HG03565 (cell line): ENCODE results near the gene CDK19.
"Not testable (repeated sequence)": the region's sequence is repeated elsewhere in the genome, so short reads cannot be mapped to it uniquely, and the experiment has no call there.

ENCODE experiments used
- ATAC-seq: cut with Tn5 transposase; IDR thresholded peaks from one replicate; pipeline ENCODE4 v1.9.1; 2021; ENCODE audit warnings: mild to moderate bottlenecking, moderate library complexity; ENCODE audit not compliant: unreplicated experiment

The CDK19 gene

DNA sequence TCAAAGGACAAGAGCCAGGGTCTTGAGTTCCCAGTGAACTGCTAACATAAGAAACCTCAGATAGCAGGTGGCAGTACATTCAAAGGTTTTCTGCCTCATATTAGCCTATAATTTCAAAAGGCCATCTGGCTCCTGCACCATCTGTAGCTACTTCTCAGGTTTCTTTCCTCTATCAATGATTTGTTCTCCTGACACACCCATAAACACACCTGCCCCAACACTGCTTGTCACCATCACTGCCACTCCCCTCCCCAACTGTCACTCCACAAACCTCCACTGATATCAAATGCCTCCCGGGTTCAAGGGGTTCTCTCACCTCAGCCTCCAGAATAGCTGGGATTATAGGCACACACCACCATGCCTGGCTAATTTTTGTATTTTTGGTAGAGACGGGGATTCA lies 186.1 kb downstream of the CDK19 start:
- no peak for ATAC-seq

DNA sequence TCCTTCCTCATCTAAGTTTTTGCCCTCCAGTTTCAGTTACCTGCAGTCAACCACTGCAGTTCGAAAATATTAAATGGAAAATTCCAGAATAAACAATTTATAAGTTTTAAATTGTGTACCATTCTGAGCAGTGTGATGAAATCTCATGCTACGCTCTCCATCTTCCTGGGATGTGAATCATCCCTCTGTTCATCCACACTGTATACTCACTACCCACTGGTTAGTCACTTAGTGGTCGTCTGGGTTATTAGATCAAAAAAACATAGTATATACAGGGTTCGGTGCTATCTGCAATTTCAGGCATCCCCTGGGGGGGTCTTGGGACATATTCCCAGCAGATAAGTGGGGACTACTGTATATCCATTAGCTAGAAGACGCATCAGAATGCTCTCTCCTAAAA lies 186.9 kb downstream of the CDK19 start:
- ATAC-seq = no peak

- ATAC-seq = no peak
These were observed 188.8 kb downstream of the CDK19 start for GRCh38 chr6:110626442-110626841.

- ATAC-seq = no peak
These were observed 189.4 kb downstream of the CDK19 start for GRCh38 chr6:110625883-110626282.

DNA sequence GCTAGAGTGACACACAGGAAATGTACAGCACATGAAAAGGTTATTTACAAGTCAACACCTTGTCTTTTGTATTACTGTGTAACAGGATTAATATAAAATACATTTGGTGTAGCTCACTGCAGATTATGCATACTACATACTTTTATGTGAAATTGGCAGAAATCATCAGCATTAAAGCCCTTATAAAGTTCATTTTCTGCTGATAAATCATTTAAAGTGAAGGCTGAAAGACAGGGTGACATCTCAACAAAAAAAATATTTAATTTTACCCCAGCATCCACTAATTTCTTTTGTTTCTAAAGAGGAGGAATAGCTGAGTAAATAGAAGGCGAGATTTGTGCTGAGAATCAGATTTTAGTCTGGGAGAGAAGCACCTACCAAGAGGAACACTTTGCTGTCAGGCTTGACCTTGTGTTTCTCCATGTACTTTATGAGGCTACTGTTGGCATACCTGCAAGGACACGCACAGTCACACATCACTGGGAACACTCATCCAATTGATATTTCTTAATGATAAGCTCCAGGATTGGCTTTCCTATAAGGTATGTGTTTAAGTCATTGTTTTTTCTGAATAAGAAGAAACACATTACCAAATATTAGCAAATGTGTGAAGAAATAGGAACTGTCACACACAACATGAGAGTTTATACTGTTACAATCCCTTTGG lies 192.2 kb downstream of the CDK19 start:
- ATAC-seq = no peak

DNA sequence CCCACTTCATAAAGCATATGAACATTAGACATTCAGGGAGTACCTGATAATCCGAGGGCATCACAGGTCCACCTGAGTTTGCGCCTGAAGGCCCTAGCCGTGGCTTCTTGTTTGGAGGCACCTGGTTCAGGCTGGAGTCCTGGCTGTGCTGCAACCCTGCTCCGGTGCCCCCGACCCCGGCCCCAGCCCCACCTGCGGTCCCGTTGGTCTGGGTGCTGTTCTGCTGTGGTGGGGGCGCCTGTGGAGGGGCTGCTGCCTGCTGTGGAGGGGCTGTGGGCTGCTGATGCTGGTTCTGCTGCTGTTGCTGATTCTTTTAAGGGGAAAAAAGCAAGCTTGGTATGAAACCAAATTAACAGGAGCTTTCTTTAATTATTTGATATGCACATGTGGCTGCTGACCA lies 194.2 kb downstream of the CDK19 start:
- ATAC-seq = no peak

DNA sequence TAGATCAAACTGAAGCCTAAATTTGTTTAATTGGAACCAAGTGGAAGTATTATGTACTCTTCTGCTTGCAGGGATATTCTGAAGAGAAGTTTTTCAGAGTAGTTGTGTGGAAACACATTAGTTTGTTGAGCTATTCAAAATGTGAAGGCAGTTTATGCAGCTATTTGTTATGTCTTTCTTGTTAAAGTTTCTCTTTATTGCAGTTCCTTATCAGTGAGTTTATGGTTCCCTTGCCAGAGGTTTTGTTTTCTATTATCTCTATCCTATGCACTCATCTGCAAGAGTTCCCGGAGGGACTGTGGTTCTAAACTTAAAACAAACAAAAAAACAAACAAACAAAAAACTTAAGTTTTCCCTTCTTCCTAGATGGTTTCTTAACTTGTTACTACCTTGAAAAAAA lies 195.2 kb downstream of the CDK19 start:
- no peak for ATAC-seq

- no peak for ATAC-seq
These were observed 195.9 kb downstream of the CDK19 start for GRCh38 chr6:110619275-110619908.

DNA sequence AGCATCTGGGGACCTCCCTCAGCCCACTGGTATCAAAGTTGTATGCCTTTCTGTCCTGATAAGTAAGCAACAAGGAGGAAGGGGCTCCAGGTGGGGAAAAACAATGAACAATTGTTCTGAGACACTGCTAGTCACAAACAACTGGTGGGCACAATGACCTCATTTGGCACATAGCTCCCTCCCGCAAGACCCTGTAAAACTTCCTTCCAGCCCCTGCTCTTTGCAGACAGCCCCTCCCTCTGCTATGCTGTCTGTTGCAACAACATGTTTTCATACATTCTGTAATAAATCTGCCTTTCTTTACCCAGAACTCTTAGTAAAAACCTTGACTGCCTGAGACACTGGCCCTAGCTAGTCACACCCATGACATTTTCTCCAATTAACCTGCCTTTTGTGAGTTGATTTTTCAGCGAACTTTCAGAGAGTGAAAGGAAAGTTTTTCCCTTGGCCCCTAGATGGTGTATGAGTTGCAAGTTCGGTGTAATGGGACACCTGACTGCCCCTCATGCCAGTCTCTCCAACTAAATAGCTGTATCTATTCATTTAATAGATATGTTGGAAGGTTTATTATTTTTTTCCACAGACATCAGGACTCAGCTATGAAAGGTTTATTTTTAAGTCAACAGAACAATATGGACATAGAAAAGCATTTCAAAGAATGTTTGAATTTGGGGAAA lies 196.5 kb downstream of the CDK19 start:
- ATAC-seq = no peak

DNA sequence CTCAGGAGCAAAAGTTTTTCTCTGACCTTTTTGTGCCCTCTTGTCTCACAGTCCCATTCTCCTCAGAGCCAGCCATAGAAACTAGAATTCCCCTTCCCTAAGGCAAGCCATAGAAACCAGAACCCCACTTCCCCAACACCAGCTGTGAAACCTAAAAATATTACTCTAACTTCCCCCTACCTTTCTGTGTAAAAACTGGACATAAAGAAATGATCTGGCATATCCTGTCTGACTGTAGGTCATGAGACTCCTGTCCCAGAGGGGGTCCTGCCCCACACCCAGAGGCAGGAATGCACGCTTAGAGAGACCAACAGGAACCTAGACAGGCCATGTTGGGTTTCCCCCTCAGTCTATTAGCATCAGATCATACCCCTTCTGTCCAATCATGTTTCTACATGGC lies 198.2 kb downstream of the CDK19 start:
- peak; percentile 83 for ATAC-seq

- no peak for ATAC-seq
These were observed 199.5 kb downstream of the CDK19 start for GRCh38 chr6:110615722-110616121.

- no peak for ATAC-seq
These were observed 200.7 kb downstream of the CDK19 start for GRCh38 chr6:110614586-110614985.

- ATAC-seq = no peak
These were observed 201.2 kb downstream of the CDK19 start for GRCh38 chr6:110614106-110614505.

DNA sequence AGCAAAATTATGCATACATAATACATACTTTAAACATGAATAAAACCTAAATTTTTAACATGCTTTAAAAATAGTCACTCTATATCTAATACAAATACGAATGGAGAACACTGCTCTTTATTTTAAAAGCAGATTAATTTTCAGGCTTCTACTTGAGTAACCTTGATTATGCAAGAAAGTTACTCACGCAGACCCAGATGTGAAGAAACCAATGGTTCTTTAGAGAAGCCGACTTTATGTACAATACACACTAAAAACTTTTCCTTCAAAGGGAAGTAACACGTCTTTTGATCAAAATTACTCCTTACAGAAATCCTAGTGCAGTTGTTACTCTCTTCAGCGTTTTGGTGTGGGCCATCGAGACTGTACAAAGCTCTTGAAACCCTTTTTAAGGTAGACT lies 201.9 kb downstream of the CDK19 start:
- ATAC-seq = no peak

DNA sequence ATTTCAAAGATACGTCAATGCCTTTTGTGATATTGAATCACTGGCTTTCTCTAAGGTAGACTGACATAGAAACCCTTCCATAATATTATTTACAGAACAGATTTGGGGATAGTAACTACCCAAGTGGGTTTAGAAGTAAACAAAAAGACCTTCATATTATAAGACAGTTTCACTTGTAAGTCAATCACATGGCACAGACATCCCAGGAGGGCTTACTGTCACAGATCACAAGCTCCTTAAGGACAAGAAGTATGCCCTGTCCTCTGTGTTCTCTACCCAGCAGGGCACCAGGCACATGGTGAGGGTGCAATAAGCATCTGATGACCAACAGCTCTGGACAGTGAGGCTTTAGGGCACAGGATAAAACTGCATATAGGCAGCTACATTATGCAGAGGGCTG lies 203.0 kb downstream of the CDK19 start:
- ATAC-seq = no peak

GRCh38 chr6:110609101-110609500 lies 206.2 kb downstream of the CDK19 start:
- no peak for ATAC-seq

GRCh38 chr6:110608151-110608550 lies 207.1 kb downstream of the CDK19 start:
- ATAC-seq = no peak

GRCh38 chr6:110606151-110606550 lies 209.1 kb downstream of the CDK19 start:
- ATAC-seq = no peak

- not testable (repeated sequence) for ATAC-seq
These were observed 214.6 kb downstream of the CDK19 start for GRCh38 chr6:110600640-110601039.

DNA sequence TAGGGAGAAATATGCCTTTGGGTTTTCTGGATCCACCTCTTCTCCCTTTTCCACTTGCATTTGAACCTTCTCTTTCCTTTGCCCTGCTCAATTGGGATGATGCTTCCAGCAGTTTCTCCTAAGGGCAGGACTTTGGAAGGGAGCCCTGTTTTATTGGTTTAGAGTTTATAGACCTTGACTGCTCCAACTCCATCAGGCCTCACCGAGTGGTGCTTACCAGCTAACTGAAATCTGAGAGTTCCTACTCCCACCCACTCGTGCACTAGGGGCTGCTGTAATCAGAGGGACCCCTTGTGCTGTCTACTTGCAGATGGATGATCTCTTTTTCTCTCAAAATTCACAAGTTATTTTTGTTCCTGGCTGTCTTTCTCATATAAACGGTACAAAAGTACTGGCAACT lies 217.5 kb downstream of the CDK19 start:
- no peak for ATAC-seq

DNA sequence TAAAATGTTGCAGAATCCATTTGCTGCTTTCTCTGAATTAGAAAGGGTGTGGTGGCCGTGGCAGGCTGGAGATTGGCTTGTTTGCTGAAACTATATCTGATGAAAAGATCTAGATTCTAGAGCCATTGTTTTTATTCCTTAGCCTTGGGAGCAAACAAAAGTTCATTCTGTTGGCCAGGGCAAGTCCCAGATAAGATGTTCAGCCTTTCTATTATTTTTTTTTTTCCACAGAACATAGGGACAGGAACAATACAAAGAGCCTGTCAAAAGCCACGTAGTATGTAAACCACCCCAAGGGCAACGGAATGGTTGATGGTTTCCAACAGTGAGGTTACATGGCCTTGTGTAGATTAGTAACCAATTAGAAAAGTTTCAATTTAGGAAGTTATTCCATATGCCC lies 218.9 kb downstream of the CDK19 start:
- no peak for ATAC-seq

DNA sequence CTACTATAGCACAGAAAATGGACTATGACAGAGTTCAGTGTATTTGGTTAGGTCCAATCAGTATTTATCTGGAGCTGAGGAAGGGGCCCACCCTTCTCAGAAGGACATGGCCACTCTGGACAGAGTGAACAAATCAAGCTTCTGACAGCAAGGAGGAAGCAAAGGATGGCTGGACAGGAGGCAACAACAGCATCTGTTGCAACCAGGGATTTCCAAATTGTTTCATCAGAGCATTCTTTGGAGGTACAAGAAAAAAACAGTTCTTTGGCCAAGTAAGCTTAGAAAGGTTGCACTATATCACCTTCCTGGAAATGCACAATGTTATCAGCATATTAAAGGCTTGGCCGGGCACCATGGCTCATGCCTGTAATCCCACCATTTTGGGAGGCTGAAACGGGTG lies 220.2 kb downstream of the CDK19 start:
- no peak for ATAC-seq
